Neuron (in vitro differentiated cells): ENCODE measurements around the gene LMO7.

Experiments
- H2AFZ ChIP-seq: one replicate; pipeline ENCODE4 v1.6.1; 2013; ENCODE audit warnings: low read depth, mild to moderate bottlenecking, inconsistent platforms, low read length, moderate library complexity
- H3K27me3 ChIP-seq: one replicate; pipeline ENCODE4 v1.6.1; 2013; ENCODE audit warnings: low read length; ENCODE audit not compliant: insufficient read depth
- H3K36me3 ChIP-seq: one replicate; pipeline ENCODE4 v1.6.1; 2013; ENCODE audit warnings: low read length; ENCODE audit not compliant: insufficient read depth
- H3K4me1 ChIP-seq: one replicate; pipeline ENCODE4 v1.6.1; 2013; ENCODE audit warnings: low read length; ENCODE audit not compliant: insufficient read depth
- H3K4me3 ChIP-seq: 2 replicates; pipeline ENCODE4 v1.5.1; 2013; ENCODE audit warnings: mild to moderate bottlenecking, low read length, moderate library complexity
- H3K9me3 ChIP-seq: one replicate; pipeline ENCODE4 v1.6.1; 2013; ENCODE audit warnings: low read length

LMO7 gene

GRCh38 chr13:75818179-75818967 is 182.2 kb downstream of the LMO7 start:
- Histone ChIP-seq H2AFZ (no peak overlapping the region), H3K27me3 (no peaks in the 10 kb centered on the region), H3K4me1 (no peaks in the 10 kb centered on the region), H3K36me3 (no peaks in the 10 kb centered on the region), H3K4me3 (no peak overlapping the region), H3K9me3 (no peaks in the 10 kb centered on the region)

GRCh38 chr13:75818968-75819225 is 182.8 kb downstream of the LMO7 start:
- no peaks in the 10 kb centered on the region for H3K36me3 ChIP-seq
- H3K27me3 ChIP-seq = no peaks in the 10 kb centered on the region
- H3K9me3 ChIP-seq = no peaks in the 10 kb centered on the region
- H3K4me1 ChIP-seq = no peaks in the 10 kb centered on the region
- H2AFZ ChIP-seq = no peak overlapping the region
- H3K4me3 ChIP-seq = no peak overlapping the region

GRCh38 chr13:75825161-75825560 is 189.0 kb downstream of the LMO7 start:
- H3K36me3 ChIP-seq = no peaks in the 10 kb centered on the region
- H3K4me1 ChIP-seq = peaks cover 7% of the 10 kb centered on the region
- no peak overlapping the region for H2AFZ ChIP-seq
- no peaks in the 10 kb centered on the region for H3K9me3 ChIP-seq
- H3K4me3 ChIP-seq = no peak overlapping the region
- no peaks in the 10 kb centered on the region for H3K27me3 ChIP-seq

- no peaks in the 10 kb centered on the region for H3K9me3 ChIP-seq
- H3K36me3 ChIP-seq = no peaks in the 10 kb centered on the region
- H3K27me3 ChIP-seq = no peaks in the 10 kb centered on the region
- no peak overlapping the region for H2AFZ ChIP-seq
- no peak overlapping the region for H3K4me3 ChIP-seq
- H3K4me1 ChIP-seq = peaks cover 7% of the 10 kb centered on the region
Observed at GRCh38 chr13:75825594-75825993, 189.5 kb downstream of the LMO7 start.

GRCh38 chr13:75826391-75826790 is 190.3 kb downstream of the LMO7 start:
- H3K9me3 ChIP-seq = no peaks in the 10 kb centered on the region
- peaks cover 7% of the 10 kb centered on the region for H3K4me1 ChIP-seq
- H3K27me3 ChIP-seq = no peaks in the 10 kb centered on the region
- H2AFZ ChIP-seq = no peak overlapping the region
- no peak overlapping the region for H3K4me3 ChIP-seq
- no peaks in the 10 kb centered on the region for H3K36me3 ChIP-seq

- Histone ChIP-seq H3K36me3 (no peaks in the 10 kb centered on the region), H3K4me3 (no peak overlapping the region)
Observed at GRCh38 chr13:75829830-75830229, 193.7 kb downstream of the LMO7 start.

GRCh38 chr13:75830842-75831241 is 194.7 kb downstream of the LMO7 start:
- no peak overlapping the region for H2AFZ ChIP-seq
- no peak overlapping the region for H3K4me3 ChIP-seq
- no peaks in the 10 kb centered on the region for H3K27me3 ChIP-seq
- H3K4me1 ChIP-seq = peaks cover 7% of the 10 kb centered on the region
- H3K9me3 ChIP-seq = no peaks in the 10 kb centered on the region
- H3K36me3 ChIP-seq = no peaks in the 10 kb centered on the region

More at GRCh38 chr13:75829830-75830229, 193.7 kb downstream of the LMO7 start:
- no peak overlapping the region for H2AFZ ChIP-seq
- H3K27me3 ChIP-seq = no peaks in the 10 kb centered on the region
- H3K4me1 ChIP-seq = peaks cover 7% of the 10 kb centered on the region
- H3K9me3 ChIP-seq = no peaks in the 10 kb centered on the region

- Histone ChIP-seq H3K36me3 (no peaks in the 10 kb centered on the region), H3K9me3 (no peaks in the 10 kb centered on the region), H3K4me1 (peaks cover 7% of the 10 kb centered on the region), H3K4me3 (no peak overlapping the region), H3K27me3 (no peaks in the 10 kb centered on the region), H2AFZ (no peak overlapping the region)
Observed at GRCh38 chr13:75831389-75831788, 195.3 kb downstream of the LMO7 start.

- H3K4me1 ChIP-seq = peaks cover 7% of the 10 kb centered on the region
- H3K4me3 ChIP-seq = no peak overlapping the region
- no peak overlapping the region for H2AFZ ChIP-seq
- no peaks in the 10 kb centered on the region for H3K27me3 ChIP-seq
- H3K9me3 ChIP-seq = no peaks in the 10 kb centered on the region
- H3K36me3 ChIP-seq = no peaks in the 10 kb centered on the region
Observed at GRCh38 chr13:75832812-75833211, 196.7 kb downstream of the LMO7 start.

- no peaks in the 10 kb centered on the region for H3K9me3 ChIP-seq
Observed at GRCh38 chr13:75836441-75836840, 200.3 kb downstream of the LMO7 start.

GRCh38 chr13:75838366-75839005 is 202.4 kb downstream of the LMO7 start:
- Histone ChIP-seq H2AFZ (no peak overlapping the region), H3K4me3 (no peak overlapping the region), H3K36me3 (peaks cover 3% of the 10 kb centered on the region), H3K4me1 (no peaks in the 10 kb centered on the region), H3K9me3 (peaks cover 4% of the 10 kb centered on the region), H3K27me3 (no peaks in the 10 kb centered on the region)

More at GRCh38 chr13:75836441-75836840, 200.3 kb downstream of the LMO7 start:
- Histone ChIP-seq H3K4me3 (no peak overlapping the region), H2AFZ (no peak overlapping the region), H3K36me3 (peaks cover 3% of the 10 kb centered on the region), H3K4me1 (no peaks in the 10 kb centered on the region), H3K27me3 (no peaks in the 10 kb centered on the region)

GRCh38 chr13:75839406-75839805 is 203.3 kb downstream of the LMO7 start:
- Histone ChIP-seq H2AFZ (no peak overlapping the region), H3K36me3 (peaks cover 3% of the 10 kb centered on the region)

GRCh38 chr13:75841905-75842304 is 205.8 kb downstream of the LMO7 start:
- no peak overlapping the region for H2AFZ ChIP-seq
- no peak overlapping the region for H3K4me3 ChIP-seq
- peaks cover 4% of the 10 kb centered on the region for H3K9me3 ChIP-seq
- peaks cover 3% of the 10 kb centered on the region for H3K36me3 ChIP-seq
- no peaks in the 10 kb centered on the region for H3K4me1 ChIP-seq
- no peaks in the 10 kb centered on the region for H3K27me3 ChIP-seq

More at GRCh38 chr13:75839406-75839805, 203.3 kb downstream of the LMO7 start:
- Histone ChIP-seq H3K9me3 (peaks cover 4% of the 10 kb centered on the region), H3K4me1 (no peaks in the 10 kb centered on the region), H3K27me3 (no peaks in the 10 kb centered on the region), H3K4me3 (no peak overlapping the region)
